Stimulated activated CD4-positive, alpha-beta T cell treated with anti-CD3 and anti-CD28 coated beads, Interleukin-1b, Interleukin-23, amount 100 ng/mL, for 4 hours (primary cell): ENCODE measurements around the gene TMEM95.
"Not testable (repeated sequence)": the region's sequence is repeated elsewhere in the genome, so short reads cannot be mapped to it uniquely, and the experiment has no call there.

Experiments used
- DNase-seq, 2 donors: peaks; one replicate each; pipeline ENCODE4 v3.0.0-alpha.2; 2020; ENCODE audit warnings: low read depth in 2 of 2

Gene TMEM95

GRCh38 chr17:7346761-7347614 is 8.0 kb upstream of the TMEM95 start:
- no peak for DNase-seq

- no peak for DNase-seq
Observed at GRCh38 chr17:7347630-7348477, 7.1 kb upstream of the TMEM95 start.

- DNase-seq: no peak
Observed at GRCh38 chr17:7348478-7349242, 6.3 kb upstream of the TMEM95 start.

GRCh38 chr17:7351665-7352502 is 3.1 kb upstream of the TMEM95 start, which contains the start of gene KCTD11:
TSS of gene KCTD11 (plus strand) at chr17:7352162.
- DNase-seq: peak; percentile 37 to 66

GRCh38 chr17:7352503-7352889 is 2.5 kb upstream of the TMEM95 start:
- no peak for DNase-seq

- DNase-seq: no peak
Observed at GRCh38 chr17:7352910-7353635, 1.9 kb upstream of the TMEM95 start.

GRCh38 chr17:7354262-7354843 is 603 bp upstream of the TMEM95 start:
- DNase-seq: no peak

- DNase-seq: no peak
Observed at GRCh38 chr17:7355573-7355972, 617 bp downstream of the TMEM95 start.

GRCh38 chr17:7356072-7356549 is 1.2 kb downstream of the TMEM95 start:
- peak; percentile 75 to 80 for DNase-seq

GRCh38 chr17:7356756-7357155 is 1.8 kb downstream of the TMEM95 start:
- no peak for DNase-seq

- no peak for DNase-seq
Observed at GRCh38 chr17:7357381-7357780, 2.4 kb downstream of the TMEM95 start.

GRCh38 chr17:7361906-7362305 is 7.0 kb downstream of the TMEM95 start:
- DNase-seq: no peak

- DNase-seq: no peak
Observed at GRCh38 chr17:7363311-7363710, 8.4 kb downstream of the TMEM95 start.

- not testable (repeated sequence) for DNase-seq
Observed at GRCh38 chr17:7365963-7366362, 11.0 kb downstream of the TMEM95 start.

GRCh38 chr17:7367083-7367482 is 12.1 kb downstream of the TMEM95 start:
- DNase-seq: no peak

- DNase-seq: no peak
Observed at GRCh38 chr17:7367918-7368598, 13.1 kb downstream of the TMEM95 start.

GRCh38 chr17:7368599-7368994 is 13.6 kb downstream of the TMEM95 start:
- DNase-seq: not testable (repeated sequence)

GRCh38 chr17:7369825-7370224 is 14.9 kb downstream of the TMEM95 start:
- no peak for DNase-seq

GRCh38 chr17:7370853-7371252 is 15.9 kb downstream of the TMEM95 start:
- DNase-seq: no peak
